ENCODE data around the gene IFT122. TPM values are rescaled to one million over a fixed set of nuclear protein-coding genes. Genes with fewer than 3 reads are reported as not detected.

The IFT122 gene
- total and polyA plus RNA-seq, 2 donors (not counting 3 experiments of a cell fraction or from before 2014, with no cell fraction given): 38.4 to 41.7 TPM

DNA sequence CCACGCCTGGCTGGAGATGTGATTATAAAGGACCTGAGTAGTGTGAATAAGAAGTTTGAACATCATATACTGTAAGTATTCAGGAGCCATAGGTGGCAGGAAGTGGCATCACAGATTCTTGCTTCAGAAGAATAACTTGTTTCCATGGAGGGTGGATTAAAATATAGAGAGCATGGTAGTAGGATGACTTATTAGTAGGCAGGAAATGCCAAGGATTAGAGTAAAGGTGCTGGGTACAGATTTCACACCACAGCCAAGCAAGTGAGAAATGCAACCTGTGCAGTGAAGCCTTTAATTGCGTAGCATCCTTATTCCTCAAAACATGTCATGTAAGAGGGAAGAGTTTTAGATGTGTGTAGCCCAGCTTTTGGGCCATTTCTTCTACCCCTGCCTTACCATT is 30.8 kb downstream of the IFT122 start:
- DNase-seq (ENCODE audit: low read depth, low spot score): no peak
- intact Hi-C loops (cut with micrococcal nuclease) (no loop called here), dilution Hi-C loops (cut with MboI; ENCODE audit: extremely low pct_ligation_motif_present, low sequenced_read_pairs) (no loop called here)
- FAIRE-seq: no peak
- Histone ChIP-seq H3K9ac (replicated peaks; ENCODE audit: extremely low read depth, insufficient read depth, low read length) (no peak overlapping the region), H3K27me3 (ENCODE audit: control insufficient read depth in 2 of 2, insufficient read depth in 2 of 2, low read length in 2 of 2) (no peaks in the 10 kb centered on the region), H3K4me1 (ENCODE audit: control insufficient read depth, extremely low read depth, insufficient read depth, low read length) (no peaks in the 10 kb centered on the region), H3K36me3 (ENCODE audit: control insufficient read depth in 2 of 2, extremely low read depth in 1 of 2, insufficient read depth in 2 of 2, low read length in 2 of 2) (peaks cover 4 to 10% of the 10 kb centered on the region in 2 experiments), H2AFZ (ENCODE audit: low read depth, low read length) (no peak overlapping the region), H3K4me3 (replicated peaks in 1 of 3; ENCODE audit: insufficient read depth in 1 of 3, low read depth in 1 of 3, low read length in 3 of 3) (no peak overlapping the region), H3K79me2 (ENCODE audit: control insufficient read depth, insufficient read depth, low read length) (no peaks in the 10 kb centered on the region), H3K9me1 (replicated peaks; ENCODE audit: control insufficient read depth, extremely low read depth, insufficient read depth, low read length) (no peaks in the 10 kb centered on the region), H3K4me2 (ENCODE audit: insufficient read depth, low read length) (no peak overlapping the region), H3K27ac (ENCODE audit: insufficient read depth, low read depth, low read length) (no peak overlapping the region), H4K20me1 (replicated peaks; ENCODE audit: control insufficient read depth, extremely low read depth, insufficient read depth, low read length) (no peaks in the 10 kb centered on the region), H3K9me3 (replicated peaks; ENCODE audit: control insufficient read depth, insufficient read depth, low read length) (no peaks in the 10 kb centered on the region)
- no TSS peak for BruUV-seq (replicated peaks)
- no peak for TF ChIP-seq JUN (IDR thresholded peaks at IDR 0.05; ENCODE audit: borderline replicate concordance, insufficient read depth, insufficient read length, low read depth)
- TF ChIP-seq MYC (IDR thresholded peaks at IDR 0.05; ENCODE audit: low read depth, low read length): no peak
- no peak for TF ChIP-seq CTCF (IDR thresholded peaks at IDR 0.05; ENCODE audit: extremely low read depth in 1 of 2, insufficient read depth in 1 of 2, low read depth in 1 of 2, low read length in 2 of 2)
- TF ChIP-seq GATA2 (IDR thresholded peaks at IDR 0.05; ENCODE audit: insufficient read depth, insufficient read length, low read depth, low read length): no peak
- no peak for TF ChIP-seq EZH2 (IDR thresholded peaks at IDR 0.05; ENCODE audit: borderline replicate concordance, low read depth, low read length, severe bottlenecking)
- TF ChIP-seq FOS (IDR thresholded peaks at IDR 0.05; ENCODE audit: borderline replicate concordance, insufficient read depth, low read length): no peak
- no peak for TF ChIP-seq POLR2AphosphoS5 (IDR thresholded peaks at IDR 0.05; ENCODE audit: insufficient read depth, low read depth, low read length)
- TF ChIP-seq POLR2A (IDR thresholded peaks at IDR 0.05; ENCODE audit: low read depth, low read length): no peak
- POLR2A ChIA-PET: no interaction called here
- CTCF ChIA-PET: interaction anchor here (0.9 kb wide), 1 partner anchor 19 kb away, joined by 3 read pairs; no protein-coding TSS in a partner anchor

All from endothelial cell of umbilical vein (primary cell).